CD4-positive, alpha-beta T cell (primary cell): ENCODE results near the gene THSD7A. TPM values are rescaled to one million over a fixed set of nuclear protein-coding genes. Genes with fewer than 3 reads are reported as not detected.

Source experiments
- ATAC-seq: fragments of 200-7000 bp; cut with Tn5 transposase; one replicate; pipeline ENCODE4 v1.10.0; 2022; ENCODE audit warnings: mild to moderate bottlenecking; ENCODE audit not compliant: poor library complexity
- CTCF ChIA-PET: fragments of 350-600 bp; sonication (Branson Sonifier 250); formaldehyde crosslinking; loops from one replicate; lab custom pipeline; 2021; ENCODE audit warnings: antibody characterized with exemption, inconsistent platforms; lab: Charles Lee
- POLR2A ChIA-PET: fragments of 350-600 bp; sonication (Branson Sonifier 250); formaldehyde crosslinking; loops from one replicate; lab custom pipeline; 2021; ENCODE audit warnings: antibody characterized with exemption, inconsistent platforms; lab: Charles Lee
- DNase-seq, 14 experiments: peaks; one replicate each; pipeline ENCODE4 v3.0.0-alpha.2; 2013 to 2020; ENCODE audit warnings: mixed read lengths in 2 of 14
- H3K27ac ChIP-seq, 2 donors: one replicate each; pipeline versions ENCODE4 v1.5.1 to v1.7.0; 2013; ENCODE audit warnings: low read length in 2 of 2, low read depth in 1 of 2, mild to moderate bottlenecking in 1 of 2
- H3K27me3 ChIP-seq, 2 experiments: 1 replicate in 1 of 2; 2 replicates in 1 of 2; pipeline versions ENCODE4 v1.6.1 to v1.7.0; 2013; ENCODE audit warnings: low read length in 2 of 2, control low read depth in 1 of 2, mild to moderate bottlenecking in 1 of 2, moderate library complexity in 1 of 2; ENCODE audit not compliant: insufficient read depth in 2 of 2, control insufficient read depth in 1 of 2
- H3K36me3 ChIP-seq: one replicate; pipeline ENCODE4 v1.6.1; 2013; ENCODE audit warnings: low read length, control low read depth; ENCODE audit not compliant: insufficient read depth
- H3K4me1 ChIP-seq: one replicate; pipeline ENCODE4 v1.6.1; 2013; ENCODE audit warnings: low read length, control low read depth; ENCODE audit not compliant: insufficient read depth
- H3K4me3 ChIP-seq: one replicate; pipeline ENCODE4 v1.5.1; 2013; ENCODE audit warnings: mild to moderate bottlenecking, low read length, moderate library complexity
- H3K9me3 ChIP-seq, 2 experiments: 1 replicate in 1 of 2; 2 replicates in 1 of 2; pipeline versions ENCODE4 v1.6.1 to v1.7.0; 2013; ENCODE audit warnings: low read length in 2 of 2, mild to moderate bottlenecking in 2 of 2, control low read depth in 1 of 2, moderate library complexity in 1 of 2; ENCODE audit not compliant: control insufficient read depth in 1 of 2, insufficient read depth in 1 of 2
- H3K27ac Mint-ChIP-seq: one replicate; pipeline ENCODE4 v1.8.0; 2020; ENCODE audit warnings: mixed read lengths
- H3K27me3 Mint-ChIP-seq: one replicate; pipeline ENCODE4 v1.8.0; 2021; ENCODE audit warnings: mixed read lengths
- H3K36me3 Mint-ChIP-seq: one replicate; pipeline ENCODE4 v1.8.0; 2021; ENCODE audit warnings: low read depth, mixed read lengths
- H3K4me1 Mint-ChIP-seq: one replicate; pipeline ENCODE4 v1.8.0; 2021; ENCODE audit warnings: low read depth, mixed read lengths
- H3K4me3 Mint-ChIP-seq: one replicate; pipeline ENCODE4 v1.8.0; 2020; ENCODE audit warnings: mild to moderate bottlenecking, mixed read lengths
- H3K9me3 Mint-ChIP-seq: one replicate; pipeline ENCODE4 v1.8.0; 2020; ENCODE audit warnings: mixed read lengths
- intact Hi-C, 2 experiments: fragments of 100-400 bp; cut with DNase I in 1 of 2; cut with micrococcal nuclease in 1 of 2; formaldehyde crosslinking; loops; one replicate each; pipeline versions ENCODE4 v1.15.1 to v1.9.0; 2023 to 2025; cut with DNase I, micrococcal nuclease
- total RNA-seq, 174 experiments: library from RNA in 2 of 174; stranded (reverse) in 2 of 174; gene quantifications; one replicate each; pipeline ENCODE4 v1.2.3 and lab custom pipeline; 2021 to 2026
- TF ChIP-seq, protein P1 (sequence below): fragments of 200-600 bp; IDR thresholded peaks from one replicate; pipeline ENCODE4 v1.8.0; 2022; ENCODE audit warnings: antibody characterized with exemption, mild to moderate bottlenecking

The THSD7A gene
- total RNA-seq, 2 experiments from 2014 or later: not detected

DNA sequence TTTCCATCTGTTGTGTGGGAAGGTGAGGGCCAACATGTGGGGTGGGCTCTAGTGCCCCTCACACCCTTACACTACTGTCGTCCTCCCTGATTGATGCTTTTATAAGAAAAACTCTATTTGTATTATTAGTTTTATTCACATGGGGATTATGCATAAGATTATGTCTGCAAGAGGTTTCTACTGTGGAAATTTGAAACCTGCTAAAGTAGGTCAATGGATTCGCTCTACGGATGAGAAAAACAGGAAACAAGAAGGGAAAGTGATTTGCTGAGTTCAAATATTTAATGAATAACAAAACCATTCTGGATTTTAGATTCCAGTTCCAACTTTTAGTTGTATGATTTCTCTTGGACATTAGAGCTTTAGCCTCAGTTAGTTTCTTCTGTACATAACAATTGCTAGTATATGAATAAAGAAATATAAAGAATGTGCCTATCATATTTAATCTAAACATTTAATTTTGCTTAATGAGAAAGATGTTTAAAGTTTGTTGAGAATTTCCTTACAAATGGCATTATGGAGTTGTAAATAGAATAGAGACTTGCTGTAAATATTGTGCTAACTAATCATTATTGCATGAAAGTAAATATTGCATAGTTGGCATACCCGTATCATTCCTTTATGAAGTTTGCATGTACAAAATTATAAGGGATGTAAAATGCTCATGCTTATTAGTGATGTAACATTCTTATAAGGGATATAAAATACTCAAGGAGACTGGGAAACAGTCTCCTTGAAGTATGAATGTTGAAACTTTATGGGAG, 193.8 kb downstream of the THSD7A start:
- Histone ChIP-seq H3K4me1 (no peaks in the 10 kb centered on the region), H3K27me3 (no peaks in the 10 kb centered on the region), H3K27ac (no peak overlapping the region), H3K4me3 (no peak overlapping the region), H3K9me3 (peaks cover 0 to 4% of the 10 kb centered on the region in 2 experiments), H3K36me3 (no peaks in the 10 kb centered on the region)
- no peak overlapping the region for H3K27ac Mint-ChIP-seq
- no peaks in the 10 kb centered on the region for H3K9me3 Mint-ChIP-seq
- no peak overlapping the region for H3K4me3 Mint-ChIP-seq
- TF ChIP-seq, protein P1, sequence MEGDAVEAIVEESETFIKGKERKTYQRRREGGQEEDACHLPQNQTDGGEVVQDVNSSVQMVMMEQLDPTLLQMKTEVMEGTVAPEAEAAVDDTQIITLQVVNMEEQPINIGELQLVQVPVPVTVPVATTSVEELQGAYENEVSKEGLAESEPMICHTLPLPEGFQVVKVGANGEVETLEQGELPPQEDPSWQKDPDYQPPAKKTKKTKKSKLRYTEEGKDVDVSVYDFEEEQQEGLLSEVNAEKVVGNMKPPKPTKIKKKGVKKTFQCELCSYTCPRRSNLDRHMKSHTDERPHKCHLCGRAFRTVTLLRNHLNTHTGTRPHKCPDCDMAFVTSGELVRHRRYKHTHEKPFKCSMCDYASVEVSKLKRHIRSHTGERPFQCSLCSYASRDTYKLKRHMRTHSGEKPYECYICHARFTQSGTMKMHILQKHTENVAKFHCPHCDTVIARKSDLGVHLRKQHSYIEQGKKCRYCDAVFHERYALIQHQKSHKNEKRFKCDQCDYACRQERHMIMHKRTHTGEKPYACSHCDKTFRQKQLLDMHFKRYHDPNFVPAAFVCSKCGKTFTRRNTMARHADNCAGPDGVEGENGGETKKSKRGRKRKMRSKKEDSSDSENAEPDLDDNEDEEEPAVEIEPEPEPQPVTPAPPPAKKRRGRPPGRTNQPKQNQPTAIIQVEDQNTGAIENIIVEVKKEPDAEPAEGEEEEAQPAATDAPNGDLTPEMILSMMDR: no peak
- H3K36me3 Mint-ChIP-seq: no peaks in the 10 kb centered on the region
- H3K4me1 Mint-ChIP-seq: no peaks in the 10 kb centered on the region
- ATAC-seq (no peak), DNase-seq (no peak)
- intact Hi-C loops: no loop called here
- POLR2A ChIA-PET: no interaction called here
- H3K27me3 Mint-ChIP-seq: no peaks in the 10 kb centered on the region
- CTCF ChIA-PET: no interaction called here

DNA sequence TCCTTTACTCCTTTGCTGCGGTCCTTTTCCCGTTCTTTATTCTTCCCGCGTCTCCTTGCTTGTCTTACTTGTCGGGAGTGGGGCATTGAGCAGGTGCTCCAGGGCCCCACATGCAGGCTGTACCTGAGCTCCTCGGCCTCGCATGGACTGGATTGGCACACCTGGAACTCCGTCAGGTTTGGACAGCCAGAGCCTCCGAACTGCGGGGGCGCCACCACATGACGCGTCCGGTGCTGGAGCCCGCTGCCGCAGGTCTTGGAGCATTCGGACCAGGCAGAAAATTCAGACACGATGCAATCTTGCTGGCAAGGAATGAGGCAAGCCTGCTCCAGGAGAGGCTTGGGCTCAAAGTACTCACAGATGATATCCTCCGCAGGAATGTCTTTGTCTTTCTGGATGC, 195.7 kb downstream of the THSD7A start:
- H3K4me1 Mint-ChIP-seq: no peaks in the 10 kb centered on the region
- no peak overlapping the region for H3K27ac Mint-ChIP-seq
- DNase-seq: no peak
- TF ChIP-seq, protein P1: no peak
- Histone ChIP-seq H3K27me3 (no peaks in the 10 kb centered on the region), H3K9me3 (peaks cover 0 to 4% of the 10 kb centered on the region in 2 experiments), H3K4me3 (no peak overlapping the region), H3K36me3 (no peaks in the 10 kb centered on the region), H3K27ac (no peak overlapping the region), H3K4me1 (no peaks in the 10 kb centered on the region)
- H3K4me3 Mint-ChIP-seq: no peak overlapping the region
- H3K36me3 Mint-ChIP-seq: no peaks in the 10 kb centered on the region
- intact Hi-C loops: no loop called here
- POLR2A ChIA-PET: no interaction called here
- CTCF ChIA-PET: no interaction called here
- no peaks in the 10 kb centered on the region for H3K9me3 Mint-ChIP-seq
- no peaks in the 10 kb centered on the region for H3K27me3 Mint-ChIP-seq
- no peak for ATAC-seq

- H3K4me3 ChIP-seq: no peak overlapping the region
- intact Hi-C loops: no loop called here
- no peaks in the 10 kb centered on the region for H3K36me3 ChIP-seq
- H3K9me3 ChIP-seq: peaks cover 0 to 4% of the 10 kb centered on the region in 2 experiments
- ATAC-seq (no peak), DNase-seq (no peak)
- TF ChIP-seq, protein P1: no peak
- ChIA-PET CTCF (no interaction called here), POLR2A (no interaction called here)
- H3K4me1 Mint-ChIP-seq: no peaks in the 10 kb centered on the region
- no peaks in the 10 kb centered on the region for H3K27me3 ChIP-seq
- H3K4me3 Mint-ChIP-seq: no peak overlapping the region
- no peaks in the 10 kb centered on the region for H3K27me3 Mint-ChIP-seq
- no peak overlapping the region for H3K27ac ChIP-seq
- H3K4me1 ChIP-seq: no peaks in the 10 kb centered on the region
- H3K36me3 Mint-ChIP-seq: no peaks in the 10 kb centered on the region
- H3K9me3 Mint-ChIP-seq: peaks cover under 1% of the 10 kb centered on the region
- no peak overlapping the region for H3K27ac Mint-ChIP-seq
Observed at GRCh38 chr7:11633310-11633709, 198.7 kb downstream of the THSD7A start.
